Esophagus muscularis mucosa (tissue), 4 donors: ENCODE results near the gene SFXN4. TPM values are rescaled to one million over a fixed set of nuclear protein-coding genes. Genes with fewer than 3 reads are reported as not detected.

Source experiments
- DNase-seq: peaks from one replicate; pipeline ENCODE4 v3.0.0-alpha.2; 2017; ENCODE audit errors: extremely low spot score
- H3K27ac ChIP-seq, 4 donors: fragments of 200-600 bp; sonication (generic); replicated peaks in 1 of 4; 1 replicate in 3 of 4; 2 replicates in 1 of 4; pipeline ENCODE4 v1.5.1; 2016 to 2019; ENCODE audit warnings: mild to moderate bottlenecking in 1 of 4
- H3K27me3 ChIP-seq, 4 donors: fragments of 200-600 bp; sonication (generic); one replicate each; pipeline versions ENCODE4 v1.5.1 to v1.6.0; 2016 to 2019
- H3K36me3 ChIP-seq, 4 donors: fragments of 200-600 bp; sonication (generic); one replicate each; pipeline ENCODE4 v1.5.1; 2016 to 2019
- H3K4me1 ChIP-seq, 4 donors: fragments of 200-600 bp; sonication (generic); one replicate each; pipeline ENCODE4 v1.5.1; 2016 to 2019
- H3K4me3 ChIP-seq, 4 donors: fragments of 200-600 bp; sonication (generic); 1 replicate in 2 of 4; 2 replicates in 2 of 4; pipeline ENCODE4 v1.5.1; 2016 to 2019; ENCODE audit warnings: mild to moderate bottlenecking in 4 of 4, moderate library complexity in 1 of 4
- H3K9me3 ChIP-seq, 4 donors: fragments of 200-600 bp; sonication (generic); 1 replicate in 3 of 4; 2 replicates in 1 of 4; pipeline ENCODE4 v1.5.1; 2016 to 2019
- CTCF ChIP-seq, 3 experiments: fragments of 200-600 bp in 2 of 3; fragments of 450-650 bp in 1 of 3; sonication (generic) in 2 of 3; IDR thresholded peaks; one replicate each; pipeline ENCODE4 v1.5.1; 2017 to 2019; ENCODE audit warnings: antibody characterized with exemption in 3 of 3, mild to moderate bottlenecking in 2 of 3, moderate library complexity in 1 of 3
- EP300 ChIP-seq: sonication (generic); formaldehyde crosslinking; IDR thresholded peaks from one replicate; pipeline ENCODE4 v1.6.1; 2017; ENCODE audit warnings: antibody characterized with exemption
- POLR2A ChIP-seq: fragments of 450-650 bp; IDR thresholded peaks from one replicate; pipeline ENCODE4 v1.6.1; 2017; ENCODE audit warnings: antibody characterized with exemption, moderate library complexity, mild to moderate bottlenecking, low read depth
- POLR2AphosphoS5 ChIP-seq, 2 donors: sonication (generic); formaldehyde crosslinking; IDR thresholded peaks; one replicate each; pipeline ENCODE4 v1.6.1; 2017; ENCODE audit warnings: antibody characterized with exemption in 2 of 2
- WGBS: methylation state at CpG from one replicate; pipeline ENCODE4 v1.1.5; 2018; 5-methylcytosine and 5-hydroxymethylcytosine counted together
- intact Hi-C: fragments of 100-400 bp; cut with DNase I; formaldehyde crosslinking; loops from one replicate; pipeline ENCODE4 v1.15.1; 2023
- total RNA-seq, 4 donors: library from RNA; depleted of rRNA; stranded (reverse); fragments of >200 nt; gene quantifications; one replicate each; pipeline versions ENCODE4 v1.1.0 to v1.2.1, GENCODE V29; 2016

SFXN4 gene
- total RNA-seq, 4 donors from 2014 or later: 14.1 to 39.9 (median 17.8) TPM

GRCh38 chr10:119132521-119133345 lies 32.8 kb downstream of the SFXN4 start:
- peaks cover 3 to 28% (median 10%) of the 10 kb centered on the region in 4 donors for H3K4me1 ChIP-seq
- DNase-seq: no peak
- TF ChIP-seq POLR2A: no peak
- TF ChIP-seq CTCF (IDR thresholded peaks at IDR 0.05): no peak
- H3K36me3 ChIP-seq: peaks cover 14 to 67% (median 45%) of the 10 kb centered on the region in 4 donors
- no peaks in the 10 kb centered on the region for H3K9me3 ChIP-seq
- H3K27ac ChIP-seq: peak overlapping the region in 1 of 4 donors; percentile 47
- H3K27me3 ChIP-seq: no peaks in the 10 kb centered on the region
- 87% methylated on average over 14 of the region's 14 CpGs for WGBS
- H3K4me3 ChIP-seq: no peak overlapping the region
- intact Hi-C loops: no loop called here

DNA sequence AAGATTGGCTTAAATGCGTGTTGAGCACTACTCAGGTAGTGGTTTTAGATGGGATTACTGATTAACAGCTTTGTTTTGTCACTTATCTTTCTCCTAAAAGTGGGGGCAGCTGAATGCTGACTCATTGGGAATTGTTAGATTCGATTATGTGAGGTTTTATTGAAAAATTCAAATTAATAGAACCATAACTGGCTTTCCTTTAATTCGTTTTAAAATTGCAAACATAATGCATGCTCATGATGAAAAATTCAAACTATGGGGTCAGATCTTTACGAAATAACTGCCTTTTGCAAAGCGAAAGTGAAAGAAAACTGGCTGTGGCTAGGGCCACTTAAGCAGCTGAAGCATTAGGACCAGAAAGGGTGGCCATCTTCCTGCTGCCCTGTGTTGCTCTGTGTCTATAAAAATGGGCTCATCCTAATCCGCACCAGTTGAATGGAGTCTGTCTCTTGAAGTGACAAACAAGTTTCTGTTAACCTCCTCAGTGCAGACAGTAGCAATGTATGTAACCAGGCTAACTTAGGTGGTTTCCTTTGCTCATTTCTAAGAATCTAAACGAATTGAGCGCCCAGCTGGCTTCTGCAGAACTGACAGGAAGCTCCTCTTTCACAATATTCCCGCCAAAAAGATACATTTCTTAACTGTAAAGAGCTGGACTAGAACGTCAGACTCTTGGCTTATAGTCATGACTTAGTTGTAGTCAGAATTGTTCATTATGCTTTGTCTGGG lies 33.8 kb downstream of the SFXN4 start:
- Histone ChIP-seq H3K27me3 (no peaks in the 10 kb centered on the region), H3K4me3 (peak overlapping the region; percentile 24 to 49 (median 40)), H3K27ac (peak overlapping the region; percentile 17 to 53 (median 34)), H3K9me3 (no peaks in the 10 kb centered on the region), H3K36me3 (peaks cover 14 to 75% (median 47%) of the 10 kb centered on the region in 4 donors), H3K4me1 (peaks cover 3 to 28% (median 10%) of the 10 kb centered on the region in 4 donors)
- 59% methylated on average over 10 of the region's 10 CpGs for WGBS
- TF ChIP-seq POLR2AphosphoS5 (IDR thresholded peaks at IDR 0.05) (peak in 1 of 2 donors; percentile 11), POLR2A (no peak)
- intact Hi-C loops: no loop called here
- DNase-seq: no peak

- 90% methylated on average over 4 of the region's 4 CpGs for WGBS
- Histone ChIP-seq H3K4me1 (peaks cover 3 to 15% (median 8%) of the 10 kb centered on the region in 4 donors), H3K27ac (no peak overlapping the region), H3K9me3 (no peaks in the 10 kb centered on the region), H3K36me3 (peaks cover 14 to 88% (median 64%) of the 10 kb centered on the region in 4 donors), H3K27me3 (no peaks in the 10 kb centered on the region), H3K4me3 (no peak overlapping the region)
- intact Hi-C loops: no loop called here
- no peak for DNase-seq
- TF ChIP-seq POLR2A: no peak
- TF ChIP-seq POLR2AphosphoS5 (IDR thresholded peaks at IDR 0.05): no peak
- no peak for TF ChIP-seq EP300
- no peak for TF ChIP-seq CTCF (IDR thresholded peaks at IDR 0.05)
Measured at GRCh38 chr10:119129721-119130120, 35.8 kb downstream of the SFXN4 start.

DNA sequence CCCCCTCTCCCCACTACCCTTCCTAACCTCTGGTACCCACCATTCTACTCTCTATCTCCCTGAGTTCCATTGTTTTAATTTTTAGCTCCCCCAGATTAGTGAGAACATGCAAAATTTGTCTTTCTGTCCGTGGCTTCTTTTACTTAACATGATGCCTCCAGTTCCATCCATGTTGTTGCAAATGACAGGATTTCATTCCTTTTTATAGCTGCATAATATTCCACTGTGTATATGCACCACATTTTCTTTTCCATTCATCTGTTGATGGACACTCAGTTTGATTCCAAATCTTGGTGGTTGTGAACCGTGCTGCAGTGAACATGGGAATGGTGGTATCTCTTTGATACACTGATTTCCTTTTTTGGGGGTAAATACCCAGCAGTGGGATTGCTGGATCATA lies 39.6 kb downstream of the SFXN4 start:
- H3K36me3 ChIP-seq: peaks cover 19 to 96% (median 77%) of the 10 kb centered on the region in 4 donors
- H3K4me3 ChIP-seq: no peak overlapping the region
- no peak for DNase-seq
- 93% methylated on average over 2 of the region's 2 CpGs for WGBS
- no peak for TF ChIP-seq POLR2AphosphoS5 (IDR thresholded peaks at IDR 0.05)
- TF ChIP-seq EP300: no peak
- TF ChIP-seq POLR2A: no peak
- no peak for TF ChIP-seq CTCF (IDR thresholded peaks at IDR 0.05)
- no peaks in the 10 kb centered on the region for H3K27me3 ChIP-seq
- intact Hi-C loops: no loop called here
- H3K9me3 ChIP-seq: no peaks in the 10 kb centered on the region
- H3K27ac ChIP-seq: no peak overlapping the region
- peaks cover 0 to 3% (median 2%) of the 10 kb centered on the region in 4 donors for H3K4me1 ChIP-seq

GRCh38 chr10:119120875-119121274 lies 44.6 kb downstream of the SFXN4 start:
- H3K27ac ChIP-seq: peak overlapping the region; percentile 23 to 70 (median 60)
- peaks cover 16 to 100% (median 80%) of the 10 kb centered on the region in 4 donors for H3K36me3 ChIP-seq
- no peak for TF ChIP-seq CTCF (IDR thresholded peaks at IDR 0.05)
- no peak for TF ChIP-seq EP300
- no peak for TF ChIP-seq POLR2A
- no peak for TF ChIP-seq POLR2AphosphoS5 (IDR thresholded peaks at IDR 0.05)

More at GRCh38 chr10:119120875-119121274, 44.6 kb downstream of the SFXN4 start:
- DNase-seq: no peak
- intact Hi-C loops: no loop called here
- H3K27me3 ChIP-seq: no peaks in the 10 kb centered on the region
- no peak overlapping the region for H3K4me3 ChIP-seq
- no peaks in the 10 kb centered on the region for H3K9me3 ChIP-seq
- H3K4me1 ChIP-seq: peaks cover 0 to 13% (median 8%) of the 10 kb centered on the region in 4 donors
- 90% methylated on average over 2 of the region's 2 CpGs for WGBS
